ENCODE data around the gene ARFIP1.

DNA sequence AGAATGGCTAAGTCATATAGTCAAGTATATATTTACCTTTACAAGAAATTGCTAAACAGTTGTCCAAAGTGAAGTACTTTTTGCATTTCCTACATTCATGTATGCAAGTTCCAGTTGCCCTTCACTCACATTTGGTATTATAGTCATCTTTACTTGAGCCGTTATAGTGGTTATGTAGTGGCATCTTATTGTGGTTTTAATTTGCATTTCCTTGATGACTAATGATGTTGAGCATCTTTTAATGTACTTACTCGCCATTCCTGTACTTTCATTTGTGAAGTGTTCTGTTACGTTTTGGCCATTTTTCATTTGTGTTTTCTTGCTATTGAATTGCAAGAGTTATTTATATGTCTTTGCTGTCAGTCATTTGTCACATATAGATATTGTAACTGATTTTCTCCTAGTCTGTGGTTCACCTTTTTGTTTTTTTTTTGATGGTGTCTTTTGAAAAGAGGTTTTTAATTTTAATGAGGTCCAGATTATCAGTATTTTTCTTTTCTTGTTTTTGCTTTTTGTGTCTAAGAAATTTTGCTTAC, 27.6 kb downstream of the ARFIP1 start:
- TF ChIP-seq, protein P1, sequence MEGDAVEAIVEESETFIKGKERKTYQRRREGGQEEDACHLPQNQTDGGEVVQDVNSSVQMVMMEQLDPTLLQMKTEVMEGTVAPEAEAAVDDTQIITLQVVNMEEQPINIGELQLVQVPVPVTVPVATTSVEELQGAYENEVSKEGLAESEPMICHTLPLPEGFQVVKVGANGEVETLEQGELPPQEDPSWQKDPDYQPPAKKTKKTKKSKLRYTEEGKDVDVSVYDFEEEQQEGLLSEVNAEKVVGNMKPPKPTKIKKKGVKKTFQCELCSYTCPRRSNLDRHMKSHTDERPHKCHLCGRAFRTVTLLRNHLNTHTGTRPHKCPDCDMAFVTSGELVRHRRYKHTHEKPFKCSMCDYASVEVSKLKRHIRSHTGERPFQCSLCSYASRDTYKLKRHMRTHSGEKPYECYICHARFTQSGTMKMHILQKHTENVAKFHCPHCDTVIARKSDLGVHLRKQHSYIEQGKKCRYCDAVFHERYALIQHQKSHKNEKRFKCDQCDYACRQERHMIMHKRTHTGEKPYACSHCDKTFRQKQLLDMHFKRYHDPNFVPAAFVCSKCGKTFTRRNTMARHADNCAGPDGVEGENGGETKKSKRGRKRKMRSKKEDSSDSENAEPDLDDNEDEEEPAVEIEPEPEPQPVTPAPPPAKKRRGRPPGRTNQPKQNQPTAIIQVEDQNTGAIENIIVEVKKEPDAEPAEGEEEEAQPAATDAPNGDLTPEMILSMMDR (IDR thresholded peaks at IDR 0.05; ENCODE audit: low read depth, low read length) = no peak
- no peak for TF ChIP-seq POLR2A (IDR thresholded peaks at IDR 0.05; ENCODE audit: extremely low read depth, insufficient read length)
